Tibial nerve (tissue), 4 donors: ENCODE results near the gene CD34. TPM values are rescaled to one million over a fixed set of nuclear protein-coding genes. Genes with fewer than 3 reads are reported as not detected.

ENCODE experiments used
- DNase-seq, 2 donors: peaks; one replicate each; pipeline ENCODE4 v3.0.0-alpha.2; 2019; ENCODE audit warnings: low spot score in 2 of 2
- H3K27ac ChIP-seq, 4 donors: fragments of 200-600 bp; sonication (generic) in 3 of 4; one replicate each; pipeline ENCODE4 v1.5.1; 2017 to 2019; ENCODE audit warnings: mild to moderate bottlenecking in 1 of 4
- H3K27me3 ChIP-seq, 2 donors: fragments of 200-600 bp; sonication (generic) in 1 of 2; one replicate each; pipeline versions ENCODE4 v1.5.1 to v1.6.0; 2017 to 2019
- H3K36me3 ChIP-seq, 3 donors: fragments of 200-600 bp; sonication (generic); one replicate each; pipeline ENCODE4 v1.5.1; 2018 to 2019
- H3K4me1 ChIP-seq, 4 donors: fragments of 200-600 bp; sonication (generic) in 3 of 4; one replicate each; pipeline ENCODE4 v1.5.1; 2017 to 2019
- H3K4me3 ChIP-seq, 4 donors: fragments of 200-600 bp; sonication (generic) in 3 of 4; one replicate each; pipeline ENCODE4 v1.5.1; 2017 to 2019; ENCODE audit warnings: mild to moderate bottlenecking in 1 of 4, moderate library complexity in 1 of 4
- H3K9me3 ChIP-seq, 4 donors: fragments of 200-600 bp; sonication (generic) in 3 of 4; one replicate each; pipeline ENCODE4 v1.5.1; 2017 to 2019
- CTCF ChIP-seq, 5 experiments: fragments of 200-600 bp in 3 of 5; fragments of 450-650 bp in 2 of 5; sonication (generic) in 3 of 5; IDR thresholded peaks; one replicate each; pipeline ENCODE4 v1.5.1; 2016 to 2019; ENCODE audit warnings: antibody characterized with exemption in 5 of 5, mild to moderate bottlenecking in 3 of 5, moderate library complexity in 2 of 5
- EP300 ChIP-seq, 2 donors: sonication (generic); formaldehyde crosslinking; IDR thresholded peaks; one replicate each; pipeline ENCODE4 v1.6.1; 2017; ENCODE audit warnings: antibody characterized with exemption in 2 of 2, mild to moderate bottlenecking in 1 of 2
- POLR2A ChIP-seq, 2 donors: fragments of 450-650 bp; IDR thresholded peaks; one replicate each; pipeline ENCODE4 v1.6.1; 2017; ENCODE audit warnings: antibody characterized with exemption in 2 of 2, mild to moderate bottlenecking in 2 of 2, moderate library complexity in 2 of 2
- WGBS, 2 donors: methylation state at CpG; one replicate each; pipeline ENCODE4 v1.1.5; 2018; 5-methylcytosine and 5-hydroxymethylcytosine counted together
- total RNA-seq, 4 donors: library from RNA; depleted of rRNA; stranded (reverse); fragments of >200 nt; gene quantifications; one replicate each; pipeline ENCODE4 v1.1.0, GENCODE V29; 2016

Gene CD34
- total RNA-seq = 10 to 100 TPM; 38.5 to 73.7 (median 55.3) TPM

GRCh38 chr1:207910591-207911354, at the start of gene CD34:
CD34 (minus strand) TSS chr1:207911125; CDS start chr1:207911080, 45 bp downstream.
- DNase-seq = no peak
- 2 to 4% methylated on average over 43 to 56 of the region's 56 CpGs for WGBS, 2 donors
- H3K4me1 ChIP-seq = peaks cover 0 to 24% (median 0%) of the 10 kb centered on the region in 4 donors
- no peaks in the 10 kb centered on the region for H3K36me3 ChIP-seq
- H3K27ac ChIP-seq = peak within 1 kb of the TSS; percentile 32 to 85 (median 68)
- TF ChIP-seq CTCF (IDR thresholded peaks at IDR 0.05) (no peak), POLR2A (IDR thresholded peaks at IDR 0.05) (peak in 1 of 2 donors; percentile 22), EP300 (IDR thresholded peaks at IDR 0.05) (peak in 1 of 2 donors; percentile 33)
- H3K4me3 ChIP-seq = peak within 1 kb of the TSS; percentile 34 to 60 (median 47)
- no peaks in the 10 kb centered on the region for H3K9me3 ChIP-seq
- peaks cover 0 to 18% of the 10 kb centered on the region in 2 donors for H3K27me3 ChIP-seq

GRCh38 chr1:207960346-207960745, 49.4 kb upstream of the CD34 start:
- peaks cover 0 to 52% (median 16%) of the 10 kb centered on the region in 4 donors for H3K4me1 ChIP-seq
- no peaks in the 10 kb centered on the region for H3K9me3 ChIP-seq
- no peaks in the 10 kb centered on the region for H3K27me3 ChIP-seq
- no peaks in the 10 kb centered on the region for H3K36me3 ChIP-seq
- 82 to 99% methylated on average over 4 of the region's 4 CpGs for WGBS, 2 donors
- H3K4me3 ChIP-seq = no peak overlapping the region
- H3K27ac ChIP-seq = peak overlapping the region in 2 of 4 donors; percentile 56 to 79
- TF ChIP-seq CTCF (IDR thresholded peaks at IDR 0.05) (no peak), EP300 (IDR thresholded peaks at IDR 0.05) (no peak), POLR2A (IDR thresholded peaks at IDR 0.05) (no peak)
- no peak for DNase-seq

GRCh38 chr1:207959910-207960309, 49.0 kb upstream of the CD34 start:
- Histone ChIP-seq H3K9me3 (no peaks in the 10 kb centered on the region), H3K4me1 (peaks cover 0 to 52% (median 16%) of the 10 kb centered on the region in 4 donors), H3K36me3 (no peaks in the 10 kb centered on the region), H3K4me3 (peak overlapping the region in 3 of 4 donors; percentile 32 to 60 (median 52)), H3K27ac (peak overlapping the region; percentile 37 to 79 (median 64)), H3K27me3 (no peaks in the 10 kb centered on the region)
- TF ChIP-seq EP300 (IDR thresholded peaks at IDR 0.05) (no peak), CTCF (IDR thresholded peaks at IDR 0.05) (no peak), POLR2A (IDR thresholded peaks at IDR 0.05) (no peak)
- WGBS, 2 donors = 74 to 76% methylated on average over 5 of the region's 5 CpGs
- no peak for DNase-seq

GRCh38 chr1:207959141-207959825, 48.4 kb upstream of the CD34 start:
- Histone ChIP-seq H3K9me3 (no peaks in the 10 kb centered on the region), H3K27ac (peak overlapping the region; percentile 37 to 79 (median 64)), H3K36me3 (no peaks in the 10 kb centered on the region), H3K4me1 (peaks cover 0 to 47% (median 16%) of the 10 kb centered on the region in 4 donors), H3K4me3 (peak overlapping the region; percentile 32 to 60 (median 52)), H3K27me3 (no peaks in the 10 kb centered on the region)
- DNase-seq = peak; percentile 56 to 65
- 11 to 17% methylated on average over 6 to 28 of the region's 76 CpGs for WGBS, 2 donors
- no peak for TF ChIP-seq EP300 (IDR thresholded peaks at IDR 0.05)
- no peak for TF ChIP-seq CTCF (IDR thresholded peaks at IDR 0.05)
- no peak for TF ChIP-seq POLR2A (IDR thresholded peaks at IDR 0.05)
